Mesendoderm (in vitro differentiated cells): ENCODE measurements around the gene GPSM1.
"Not testable (repeated sequence)": the region's sequence is repeated elsewhere in the genome, so short reads cannot be mapped to it uniquely, and the experiment has no call there.

ENCODE experiments used
- DNase-seq: peaks from one replicate; pipeline ENCODE4 v3.0.0; 2013
- H2AK5ac ChIP-seq: 2 replicates; pipeline ENCODE4 v1.6.1; 2013; ENCODE audit warnings: low read length, inconsistent platforms
- H2BK120ac ChIP-seq: 2 replicates; pipeline ENCODE4 v1.6.1; 2013; ENCODE audit warnings: low read depth, mild to moderate bottlenecking, low read length, moderate library complexity, mixed read lengths
- H2BK15ac ChIP-seq: replicated peaks from 2 replicates; pipeline ENCODE4 v1.6.1; 2013; ENCODE audit warnings: low read depth, mild to moderate bottlenecking, moderate library complexity
- H2BK5ac ChIP-seq: 2 replicates; pipeline ENCODE4 v1.6.1; 2013; ENCODE audit warnings: low read length, inconsistent platforms
- H3K18ac ChIP-seq: 2 replicates; pipeline ENCODE4 v1.6.1; 2013; ENCODE audit warnings: mild to moderate bottlenecking, low read length, mixed read lengths
- H3K23ac ChIP-seq: one replicate; pipeline ENCODE4 v1.6.1; 2013; ENCODE audit warnings: low read length
- H3K27ac ChIP-seq: 2 replicates; pipeline ENCODE4 v1.5.1; 2013; ENCODE audit warnings: low read depth, mild to moderate bottlenecking, inconsistent platforms, low read length, moderate library complexity
- H3K27me3 ChIP-seq: 2 replicates; pipeline ENCODE4 v1.6.1; 2013; ENCODE audit warnings: low read length, control low read depth, mild to moderate bottlenecking, inconsistent platforms; ENCODE audit not compliant: insufficient read depth, poor library complexity
- H3K36me3 ChIP-seq: 2 replicates; pipeline ENCODE4 v1.6.1; 2013; ENCODE audit warnings: low read length, inconsistent platforms; ENCODE audit not compliant: control insufficient read depth, insufficient read depth
- H3K4ac ChIP-seq: one replicate; pipeline ENCODE4 v1.6.1; 2013; ENCODE audit warnings: low read depth, mild to moderate bottlenecking, low read length, moderate library complexity
- H3K4me1 ChIP-seq: 2 replicates; pipeline ENCODE4 v1.6.1; 2013; ENCODE audit warnings: low read depth, low read length, inconsistent platforms; ENCODE audit not compliant: control insufficient read depth
- H3K4me2 ChIP-seq: 2 replicates; pipeline ENCODE4 v1.6.1; 2013; ENCODE audit warnings: low read length
- H3K4me3 ChIP-seq: 2 replicates; pipeline ENCODE4 v1.5.1; 2013; ENCODE audit warnings: mild to moderate bottlenecking, low read length
- H3K56ac ChIP-seq: one replicate; pipeline ENCODE4 v1.6.1; 2013; ENCODE audit warnings: low read length
- H3K79me1 ChIP-seq: 2 replicates; pipeline ENCODE4 v1.6.1; 2013; ENCODE audit warnings: low read length, inconsistent platforms
- H3K79me2 ChIP-seq: 2 replicates; pipeline ENCODE4 v1.6.1; 2013; ENCODE audit warnings: mild to moderate bottlenecking, low read length; ENCODE audit not compliant: control insufficient read depth, insufficient read depth
- H3K9ac ChIP-seq: 2 replicates; pipeline ENCODE4 v1.6.1; 2013; ENCODE audit warnings: low read length, inconsistent platforms
- H4K5ac ChIP-seq: one replicate; pipeline ENCODE4 v1.6.1; 2013; ENCODE audit warnings: low read length
- H4K8ac ChIP-seq: one replicate; pipeline ENCODE4 v1.6.1; 2013; ENCODE audit warnings: low read depth, mild to moderate bottlenecking, control low read depth, low read length, moderate library complexity
- WGBS: extraction: QIAGEN DNeasy Blood & Tissue Kit; methylation state at CpG from one replicate; pipeline ENCODE4 v1.1.7; 2013; ENCODE audit warnings: low lambda C conversion rate, missing lambda C conversion rate; ENCODE audit not compliant: insufficient coverage; ENCODE audit errors: extremely low coverage; 5-methylcytosine and 5-hydroxymethylcytosine counted together

The GPSM1 gene

GRCh38 chr9:136351868-136352267 lies 24.5 kb downstream of the GPSM1 start:
- H3K4me1 ChIP-seq, H3K56ac ChIP-seq, H3K79me1 ChIP-seq, DNase-seq, H2AK5ac ChIP-seq, H3K4me2 ChIP-seq, H4K5ac ChIP-seq, H3K9ac ChIP-seq, H4K8ac ChIP-seq, H3K23ac ChIP-seq, H2BK5ac ChIP-seq, H3K27me3 ChIP-seq, H3K79me2 ChIP-seq, H3K27ac ChIP-seq, H2BK120ac ChIP-seq, H3K36me3 ChIP-seq, H2BK15ac ChIP-seq, H3K4me3 ChIP-seq, H3K4ac ChIP-seq, H3K18ac ChIP-seq: not testable (repeated sequence)
- WGBS, result no CpG with 5 or more reads among the region's 24 CpGs

- Histone ChIP-seq H3K27ac (no peak overlapping the region), H3K4ac (no peak overlapping the region), H2BK120ac (no peak overlapping the region), H3K56ac (no peak overlapping the region), H3K27me3 (no peaks in the 10 kb centered on the region), H4K8ac (no peak overlapping the region), H2BK15ac (no peak overlapping the region), H3K36me3 (no peaks in the 10 kb centered on the region), H3K4me2 (no peak overlapping the region), H3K79me1 (no peaks in the 10 kb centered on the region), H3K18ac (no peak overlapping the region), H3K4me1 (no peaks in the 10 kb centered on the region), H4K5ac (no peak overlapping the region), H3K9ac (no peak overlapping the region), H3K4me3 (no peak overlapping the region), H2AK5ac (no peak overlapping the region), H3K79me2 (no peaks in the 10 kb centered on the region), H3K23ac (no peak overlapping the region), H2BK5ac (no peak overlapping the region)
- no CpG with 5 or more reads among the region's 16 CpGs for WGBS
- DNase-seq, result no peak
Observed at GRCh38 chr9:136352682-136353081, 25.3 kb downstream of the GPSM1 start.

GRCh38 chr9:136353088-136353487 lies 25.7 kb downstream of the GPSM1 start:
- Histone ChIP-seq H3K9ac (no peak overlapping the region), H2BK15ac (no peak overlapping the region), H3K27ac (no peak overlapping the region), H3K4me3 (no peak overlapping the region), H2AK5ac (no peak overlapping the region), H2BK5ac (no peak overlapping the region), H3K4me1 (no peaks in the 10 kb centered on the region), H3K36me3 (no peaks in the 10 kb centered on the region), H4K5ac (no peak overlapping the region), H3K79me1 (no peaks in the 10 kb centered on the region), H2BK120ac (no peak overlapping the region), H3K4ac (no peak overlapping the region), H3K23ac (no peak overlapping the region), H3K79me2 (no peaks in the 10 kb centered on the region), H3K18ac (no peak overlapping the region), H3K56ac (no peak overlapping the region), H3K27me3 (no peaks in the 10 kb centered on the region), H4K8ac (no peak overlapping the region), H3K4me2 (no peak overlapping the region)
- no peak for DNase-seq
- WGBS, result no CpG with 5 or more reads among the region's 11 CpGs

GRCh38 chr9:136353757-136354488 lies 26.6 kb downstream of the GPSM1 start:
- no peak overlapping the region for H2AK5ac ChIP-seq
- H3K9ac ChIP-seq, result no peak overlapping the region
- H3K27ac ChIP-seq, result no peak overlapping the region
- no peak overlapping the region for H3K56ac ChIP-seq
- H3K4ac ChIP-seq, result no peak overlapping the region
- no peak overlapping the region for H4K5ac ChIP-seq
- no CpG with 5 or more reads among the region's 13 CpGs for WGBS
- no peak overlapping the region for H3K23ac ChIP-seq
- DNase-seq, result no peak
- H3K4me3 ChIP-seq, result no peak overlapping the region
- H2BK120ac ChIP-seq, result no peak overlapping the region
- H2BK5ac ChIP-seq, result no peak overlapping the region
- H3K36me3 ChIP-seq, result no peaks in the 10 kb centered on the region
- no peaks in the 10 kb centered on the region for H3K79me2 ChIP-seq
- H3K27me3 ChIP-seq, result no peaks in the 10 kb centered on the region
- H3K79me1 ChIP-seq, result no peaks in the 10 kb centered on the region
- H2BK15ac ChIP-seq, result no peak overlapping the region
- no peak overlapping the region for H3K4me2 ChIP-seq
- no peaks in the 10 kb centered on the region for H3K4me1 ChIP-seq
- no peak overlapping the region for H4K8ac ChIP-seq
- no peak overlapping the region for H3K18ac ChIP-seq

GRCh38 chr9:136354592-136355085 lies 27.3 kb downstream of the GPSM1 start:
- Histone ChIP-seq H4K5ac (no peak overlapping the region), H3K4me1 (no peaks in the 10 kb centered on the region), H3K56ac (no peak overlapping the region), H3K27ac (no peak overlapping the region), H3K9ac (no peak overlapping the region), H4K8ac (no peak overlapping the region), H2AK5ac (no peak overlapping the region), H3K23ac (no peak overlapping the region), H3K79me1 (no peaks in the 10 kb centered on the region), H3K27me3 (no peaks in the 10 kb centered on the region), H3K79me2 (no peaks in the 10 kb centered on the region), H2BK120ac (no peak overlapping the region), H3K4me2 (no peak overlapping the region), H3K4ac (no peak overlapping the region), H2BK5ac (no peak overlapping the region), H3K18ac (no peak overlapping the region), H3K36me3 (no peaks in the 10 kb centered on the region), H3K4me3 (no peak overlapping the region), H2BK15ac (no peak overlapping the region)
- DNase-seq, result no peak
- no CpG with 5 or more reads among the region's 17 CpGs for WGBS
